Endothelial cell of hepatic sinusoid (primary cell): ENCODE measurements around the gene PLCL2.
"Not testable (repeated sequence)": the region's sequence is repeated elsewhere in the genome, so short reads cannot be mapped to it uniquely, and the experiment has no call there.

Source experiments
- in situ Hi-C: cut with HindIII; loops from 2 replicates; pipeline ENCODE4 v1.10.0; 2017; ENCODE audit warnings: low sequenced_read_pairs

Gene PLCL2

DNA sequence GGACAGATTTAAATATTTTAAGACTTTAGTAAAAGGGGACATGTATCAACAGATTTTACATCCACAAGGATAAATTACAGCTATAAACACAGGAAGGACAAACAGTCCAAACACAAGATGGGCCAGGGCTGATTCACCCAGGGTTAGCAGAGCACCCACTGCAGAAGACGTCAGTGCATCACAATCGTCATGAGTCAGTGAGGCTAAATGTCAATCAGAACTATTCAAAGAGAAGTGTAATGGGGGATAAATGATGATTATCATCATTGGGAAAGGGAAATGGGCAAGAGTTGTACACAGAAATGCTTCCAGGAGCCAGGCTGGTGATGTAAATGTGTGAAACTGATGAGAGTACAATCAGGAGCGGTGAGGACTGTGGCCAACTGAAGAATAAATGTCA, 226.8 kb downstream of the PLCL2 start:
- in situ Hi-C loops = no loop called here

DNA sequence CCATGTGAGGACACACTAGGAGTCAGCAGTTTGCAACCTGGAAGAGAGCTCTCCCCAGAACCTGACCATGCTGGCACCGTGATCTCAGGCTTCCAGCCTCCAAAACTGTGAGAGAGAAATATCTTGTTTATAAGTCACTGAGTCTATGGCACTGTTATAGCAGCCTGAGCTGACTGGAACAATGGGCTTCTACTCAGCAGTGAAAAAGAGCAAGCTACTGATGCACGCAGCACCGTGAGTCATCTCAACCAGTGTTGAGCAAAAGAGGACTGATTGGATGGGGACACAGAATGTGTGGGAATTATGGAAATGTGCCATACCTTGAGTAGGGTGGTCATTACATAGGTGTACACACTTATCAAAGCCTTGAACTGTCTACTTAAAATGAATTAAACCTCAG, 230.4 kb downstream of the PLCL2 start:
- in situ Hi-C loops = no loop called here

DNA sequence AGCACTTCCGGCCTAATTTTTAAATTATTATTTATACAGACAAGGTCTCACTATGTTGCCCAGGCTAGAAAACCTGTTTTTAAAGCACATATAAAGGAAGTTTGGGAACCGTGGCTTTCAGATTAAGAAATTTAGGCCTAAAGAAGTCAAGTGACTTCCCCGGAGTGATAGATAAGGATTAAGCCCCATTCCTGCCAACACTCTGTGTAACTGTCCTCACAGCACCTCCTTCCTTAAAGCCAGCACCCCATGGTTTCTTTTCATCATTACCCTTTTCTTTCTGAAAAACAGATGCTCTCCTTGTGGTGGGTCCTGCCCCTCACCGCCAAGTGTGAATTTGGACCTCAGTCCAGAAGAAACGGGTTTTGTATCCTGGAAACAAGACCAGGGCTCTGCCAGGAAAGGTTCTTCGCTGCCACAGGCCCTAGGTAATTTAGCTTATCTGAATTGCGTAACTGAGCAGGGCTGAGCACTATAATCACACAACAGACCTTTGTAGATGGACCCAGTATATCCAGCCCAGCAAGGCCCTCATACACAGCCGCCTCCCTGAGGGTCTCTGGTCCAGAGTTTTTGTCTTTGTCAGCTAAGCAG, 231.3 kb downstream of the PLCL2 start:
- in situ Hi-C loops = no loop called here

DNA sequence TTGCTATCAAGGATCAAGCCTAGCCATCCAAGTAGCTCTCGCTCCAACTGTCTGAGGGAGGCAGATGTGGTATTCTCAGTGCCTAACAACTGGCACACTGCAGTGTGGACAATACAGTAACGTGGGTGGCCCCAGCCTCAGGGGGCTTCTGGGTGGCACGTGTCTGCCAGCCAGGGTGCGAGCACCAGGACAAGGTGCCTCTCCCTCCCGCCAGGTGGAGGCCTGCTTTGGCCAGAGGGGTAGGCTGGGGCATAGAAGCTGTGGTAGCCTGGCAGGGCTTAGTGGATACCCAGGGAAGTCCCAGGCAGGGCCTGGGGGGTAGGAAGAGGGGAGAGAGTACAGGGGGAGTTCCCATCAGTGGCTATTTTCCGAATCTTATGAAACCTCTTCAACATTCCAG, 234.0 kb downstream of the PLCL2 start:
- in situ Hi-C loops = no loop called here

DNA sequence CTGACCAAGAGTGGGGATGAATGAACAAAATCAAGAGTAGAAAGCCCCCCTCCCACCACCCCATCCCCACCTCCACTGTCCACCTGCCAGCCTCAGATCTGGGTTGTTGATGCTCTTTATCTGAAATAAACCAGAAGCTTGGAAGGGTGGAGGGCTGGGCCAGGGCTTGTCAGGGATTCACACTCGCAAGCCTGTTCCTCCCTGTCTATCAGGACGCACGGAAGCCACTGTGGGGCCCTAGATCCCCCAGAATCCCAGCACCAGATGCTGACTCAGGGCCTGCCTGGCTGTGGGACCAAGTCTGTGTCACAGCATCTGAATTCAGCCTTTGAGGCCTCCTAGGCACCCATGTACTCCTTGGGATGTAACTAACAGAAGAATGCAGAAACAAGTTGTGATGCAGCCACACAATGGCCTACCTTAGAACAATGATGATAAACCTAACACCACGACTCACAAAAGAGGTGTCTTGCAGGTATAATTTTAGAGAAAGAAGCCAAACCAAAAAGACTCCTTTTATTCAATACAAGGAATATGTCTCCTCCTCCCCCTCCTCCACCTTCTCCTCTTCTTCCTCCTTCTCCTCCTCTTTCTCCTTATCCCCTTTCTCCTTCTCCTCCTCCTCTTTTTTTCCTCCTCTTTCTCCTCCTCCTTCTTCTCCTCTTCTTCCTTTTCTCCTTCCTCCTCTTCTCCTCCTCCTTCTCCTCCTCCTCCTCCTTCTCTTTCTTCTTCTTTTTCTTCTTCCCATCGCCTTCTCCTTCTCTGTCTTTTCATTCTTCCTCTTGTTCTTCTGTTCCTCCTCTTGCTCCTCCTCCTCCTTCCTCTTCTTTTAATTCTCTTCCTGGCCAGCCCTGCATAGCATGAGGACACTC, 234.7 kb downstream of the PLCL2 start:
- in situ Hi-C loops = no loop called here

DNA sequence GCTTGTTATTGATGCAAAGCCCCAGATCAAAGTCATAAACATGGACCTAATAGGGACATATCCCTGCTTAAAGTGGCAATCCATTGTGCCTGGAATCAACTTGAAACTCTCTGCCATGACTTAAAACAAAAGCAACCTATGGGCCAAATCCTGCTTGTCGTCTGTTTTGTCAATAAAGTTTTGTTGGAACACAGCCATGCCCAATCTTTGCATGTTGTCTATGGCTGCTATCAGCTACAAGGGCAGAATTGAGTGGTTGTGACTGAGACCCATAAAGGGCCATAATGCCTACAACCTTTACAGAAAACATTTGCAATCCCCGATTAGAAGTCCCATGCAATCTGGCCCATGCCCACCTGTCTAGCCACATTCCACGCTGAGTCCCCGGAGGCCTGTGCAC, 235.4 kb downstream of the PLCL2 start:
- in situ Hi-C loops = no loop called here

DNA sequence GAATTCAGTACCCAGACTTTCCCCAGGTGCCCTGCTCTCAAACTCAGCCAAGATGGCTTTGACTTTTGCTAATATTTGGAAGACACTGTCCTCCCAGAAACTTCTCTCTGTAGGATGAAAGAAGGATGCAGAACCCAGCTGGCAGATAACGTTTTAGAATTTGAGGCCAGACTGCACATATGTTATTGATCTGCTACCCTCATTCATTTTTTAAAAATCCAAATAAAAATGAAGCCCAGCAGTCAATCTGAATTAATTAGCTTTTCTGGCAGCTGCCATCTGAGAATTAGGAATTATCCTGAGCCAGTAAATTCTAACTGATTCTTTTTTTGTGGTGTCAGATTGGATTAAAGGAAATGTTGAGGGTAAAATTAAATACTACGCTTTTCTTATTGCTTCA, 236.6 kb downstream of the PLCL2 start:
- in situ Hi-C loops = no loop called here

DNA sequence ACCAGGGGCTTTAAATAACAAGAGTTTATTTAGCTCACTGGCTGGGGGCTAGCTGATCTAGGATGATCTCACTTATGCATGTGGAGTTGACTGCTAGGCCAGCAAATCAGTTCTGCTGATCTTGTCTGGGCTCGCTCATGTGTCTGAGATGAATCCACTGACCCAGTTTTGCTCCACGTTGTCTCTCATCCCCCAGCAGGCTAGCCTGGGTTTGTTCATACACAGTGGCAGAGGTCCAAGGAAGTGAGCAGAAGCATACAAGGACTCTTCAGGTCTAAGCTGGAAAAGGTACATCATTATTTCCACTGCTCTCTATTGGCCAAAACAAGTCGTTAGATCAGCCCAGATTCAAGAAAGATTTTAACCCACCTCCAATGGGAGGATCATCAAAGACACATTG, 238.0 kb downstream of the PLCL2 start:
- in situ Hi-C loops = no loop called here

DNA sequence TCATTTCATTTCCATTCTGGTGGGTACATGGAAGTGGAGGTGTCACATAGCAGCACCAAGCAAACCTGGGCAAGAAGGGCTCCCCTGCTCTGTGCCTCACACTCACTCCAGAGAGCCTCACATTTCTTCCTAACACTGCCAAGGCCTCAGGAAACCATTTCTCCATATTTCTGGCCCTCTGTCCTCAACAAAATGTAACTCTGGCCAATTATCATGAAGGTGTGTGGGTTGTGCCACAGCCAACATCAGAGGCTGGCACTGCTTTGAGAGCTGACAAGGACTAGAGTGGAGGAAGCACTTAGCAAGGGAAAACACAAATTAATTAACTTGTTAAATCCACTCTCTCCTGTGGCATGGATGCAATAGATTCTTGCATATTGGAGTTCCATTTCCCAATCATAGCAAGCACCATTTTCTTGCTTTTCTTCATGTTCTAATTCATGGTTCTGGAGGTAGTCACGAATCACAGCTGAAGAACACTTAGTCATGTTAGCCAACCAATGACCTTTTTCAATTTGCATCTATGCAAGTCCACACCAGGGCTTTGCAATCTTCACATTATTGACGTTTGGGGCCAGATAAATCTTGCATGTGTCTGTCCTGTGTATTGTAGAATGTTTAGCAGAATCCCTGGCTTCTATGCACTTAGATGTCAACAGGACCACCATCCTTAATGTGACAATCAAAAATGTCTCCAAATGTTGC, 241.1 kb downstream of the PLCL2 start:
- in situ Hi-C loops = no loop called here

DNA sequence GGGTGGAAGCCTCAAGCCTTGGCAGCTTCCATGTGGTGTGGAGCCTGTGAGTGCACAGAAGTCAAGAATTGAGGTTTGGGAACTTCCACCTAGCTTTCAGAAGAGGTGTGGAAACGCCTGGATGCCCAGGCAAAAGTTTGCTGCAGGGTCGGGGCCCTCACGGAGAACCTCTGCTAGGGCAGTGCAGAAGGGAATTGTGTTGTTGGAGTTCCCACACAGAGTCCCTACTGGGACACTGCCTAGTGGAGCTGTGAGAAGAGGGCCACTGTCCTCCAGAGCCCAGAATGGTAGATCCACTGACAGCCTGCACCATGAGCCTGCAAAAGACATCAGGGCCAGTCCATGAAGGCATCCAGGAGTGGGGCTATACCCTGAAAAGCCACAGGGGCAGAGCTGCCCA, 243.9 kb downstream of the PLCL2 start:
- in situ Hi-C loops = not testable (repeated sequence)

DNA sequence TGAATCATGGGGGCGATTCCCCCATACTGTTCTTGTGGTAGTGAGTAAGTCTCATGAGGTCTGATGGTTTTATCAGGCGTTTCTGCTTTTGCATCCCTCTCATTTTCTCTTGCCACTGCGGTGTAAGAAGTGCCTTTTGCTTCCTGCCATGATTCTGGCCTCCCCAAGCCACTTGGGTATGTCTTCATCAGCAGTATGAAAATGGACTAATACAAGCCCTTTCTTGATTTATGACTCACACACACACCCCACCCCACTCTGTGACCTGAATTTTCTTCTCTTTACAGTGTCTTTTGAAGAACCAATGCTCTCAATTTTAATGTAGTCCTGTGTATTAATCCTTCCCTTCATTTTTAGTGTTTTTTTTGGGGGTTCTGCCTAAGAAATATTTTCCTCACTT, 244.8 kb downstream of the PLCL2 start:
- in situ Hi-C loops = no loop called here

DNA sequence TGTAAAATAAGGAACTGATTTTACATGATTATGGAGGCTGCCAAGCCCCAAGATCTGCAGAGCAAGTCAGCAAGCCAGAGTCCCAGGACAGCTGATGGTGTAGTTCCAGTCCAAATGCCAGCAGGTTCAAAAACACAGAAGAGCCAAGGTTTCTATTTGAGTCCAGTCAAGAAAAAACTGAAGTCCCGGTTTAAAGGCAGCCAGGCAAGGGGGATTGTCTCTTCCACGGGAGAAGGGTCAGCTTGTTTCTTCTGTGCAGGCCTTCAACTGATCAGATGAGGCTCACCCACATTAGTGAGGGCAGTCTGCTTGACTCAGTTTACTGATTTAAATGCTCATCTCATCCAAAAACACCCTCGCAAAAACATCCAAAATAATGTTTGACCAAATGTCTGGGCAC, 246.2 kb downstream of the PLCL2 start:
- in situ Hi-C loops = no loop called here

DNA sequence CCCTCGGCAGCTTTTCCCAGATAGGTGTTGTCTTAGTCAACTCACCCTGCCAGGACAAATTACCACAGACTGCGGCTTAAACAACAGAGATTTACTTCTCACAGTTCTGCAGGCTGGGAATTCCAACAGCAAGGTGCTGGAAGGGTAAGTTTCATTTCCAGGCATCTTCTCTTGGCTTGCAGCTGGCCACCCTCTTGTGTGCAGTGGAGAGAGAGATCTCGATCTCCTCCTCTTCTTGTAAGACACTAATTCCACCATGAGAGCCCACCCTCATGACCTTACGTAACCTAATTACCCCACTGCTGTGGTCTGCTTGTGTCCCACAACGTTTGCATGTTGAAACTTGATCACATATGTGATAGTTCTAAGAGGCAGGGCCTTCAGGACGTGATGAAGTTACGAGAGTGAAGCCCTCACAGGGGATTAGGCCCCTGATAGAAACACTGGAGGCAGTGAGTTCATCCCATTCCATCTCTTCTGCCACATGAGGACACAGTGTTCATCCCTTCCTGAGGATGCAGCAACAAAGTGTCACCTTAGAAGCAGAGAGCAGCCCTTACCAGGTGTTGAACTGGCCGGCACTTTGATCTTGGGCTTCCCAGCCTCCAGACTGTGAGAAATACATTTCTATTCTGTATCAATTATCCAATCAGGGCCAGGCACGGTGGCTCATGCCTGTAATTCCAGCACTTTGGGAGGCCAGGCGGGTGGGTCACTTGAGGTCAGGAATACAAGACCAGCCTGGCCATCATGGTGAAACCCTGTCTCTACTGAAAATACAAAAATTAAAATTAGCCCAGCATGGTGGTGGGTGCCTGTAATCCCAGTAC, 247.7 kb downstream of the PLCL2 start:
- in situ Hi-C loops = no loop called here

DNA sequence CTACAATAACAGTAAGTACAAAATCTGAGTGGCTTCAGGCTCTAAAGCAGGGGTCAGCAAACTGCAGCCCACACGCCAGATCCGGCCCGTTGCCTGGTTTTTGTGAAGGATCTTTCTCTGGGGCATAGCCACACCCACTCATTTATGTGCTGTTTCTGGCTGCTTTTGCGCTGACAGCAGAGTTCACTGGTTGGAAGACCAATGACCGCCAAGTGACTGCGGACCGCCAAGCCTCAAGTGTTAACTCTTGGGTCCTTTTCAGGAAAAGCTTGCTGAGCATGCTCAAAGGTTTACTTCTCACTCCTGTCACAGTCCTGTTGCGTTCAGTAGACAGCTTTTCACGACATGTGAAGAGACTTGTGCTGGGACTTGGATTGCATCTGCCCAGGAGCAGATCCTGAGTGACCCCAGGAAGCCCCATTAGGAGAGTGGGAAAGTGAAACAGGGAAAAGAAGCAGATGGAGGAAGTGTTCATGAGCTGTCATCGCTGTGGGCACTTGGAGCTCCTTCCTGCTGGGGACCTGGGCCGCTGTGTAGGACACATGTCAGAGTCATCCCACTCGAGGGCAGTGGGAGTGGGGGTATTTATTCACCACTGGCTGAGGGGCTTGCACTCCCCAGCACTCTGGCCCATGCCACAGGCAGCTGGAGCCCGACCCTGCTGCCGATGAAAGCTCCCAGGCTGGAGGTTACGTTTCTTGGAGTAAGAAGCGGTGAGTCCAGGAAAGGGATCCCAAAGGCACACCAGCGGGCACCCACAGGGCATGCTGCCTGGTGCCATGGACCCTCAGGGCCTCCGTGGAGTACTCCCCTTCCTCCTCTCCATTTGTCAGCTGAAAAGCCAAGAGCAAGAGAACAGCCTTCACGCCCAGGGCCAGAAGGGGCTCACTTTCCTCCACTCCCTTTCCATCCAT, 249.1 kb downstream of the PLCL2 start:
- in situ Hi-C loops = no loop called here

DNA sequence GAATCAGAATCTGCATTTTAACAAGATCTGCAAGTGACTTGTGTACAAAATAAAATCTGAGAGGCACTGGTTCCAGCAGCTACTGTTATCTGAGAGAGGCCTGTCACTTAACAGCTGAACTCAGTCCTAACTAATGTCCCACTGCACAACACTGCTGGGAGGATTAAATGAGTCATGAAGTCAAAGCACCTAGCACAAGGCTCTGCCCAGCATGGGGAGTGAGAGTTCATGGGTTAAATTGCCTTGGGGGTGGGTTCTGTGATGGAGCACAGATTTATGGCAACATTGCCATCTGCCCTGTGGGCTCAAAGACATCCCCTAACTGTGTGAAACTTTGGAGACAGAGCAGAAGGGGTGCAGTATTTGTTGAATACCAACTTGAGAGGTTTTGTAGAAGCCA, 250.9 kb downstream of the PLCL2 start:
- in situ Hi-C loops = no loop called here

DNA sequence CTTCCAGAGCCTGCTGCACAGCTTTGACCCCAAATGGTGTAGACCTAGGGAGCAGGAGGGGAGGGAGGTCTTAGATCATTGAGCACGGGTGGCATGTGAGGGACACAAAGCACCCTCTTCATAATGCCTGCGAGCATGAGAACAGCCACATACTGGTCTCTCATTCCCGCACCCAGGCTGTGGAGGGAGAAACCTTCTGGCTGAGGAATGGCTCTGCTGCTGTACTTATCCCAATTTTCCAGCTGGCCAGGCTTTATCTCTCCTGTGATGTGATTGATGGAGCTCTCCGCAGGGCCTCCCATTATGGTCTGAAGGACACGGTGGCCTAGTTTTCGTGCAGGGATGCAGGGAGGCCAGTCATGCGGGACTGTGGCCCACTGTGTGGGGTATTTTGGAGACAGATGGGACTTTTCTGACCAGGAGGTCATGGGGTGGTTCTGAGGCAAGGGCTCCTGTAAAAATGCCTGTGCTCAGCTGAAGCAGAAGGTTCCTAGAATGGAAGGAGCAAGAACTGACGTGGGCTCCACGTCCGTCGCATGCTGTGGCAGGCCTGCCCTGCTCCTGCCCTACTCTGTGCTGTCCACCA, 251.5 kb downstream of the PLCL2 start:
- in situ Hi-C loops = no loop called here

DNA sequence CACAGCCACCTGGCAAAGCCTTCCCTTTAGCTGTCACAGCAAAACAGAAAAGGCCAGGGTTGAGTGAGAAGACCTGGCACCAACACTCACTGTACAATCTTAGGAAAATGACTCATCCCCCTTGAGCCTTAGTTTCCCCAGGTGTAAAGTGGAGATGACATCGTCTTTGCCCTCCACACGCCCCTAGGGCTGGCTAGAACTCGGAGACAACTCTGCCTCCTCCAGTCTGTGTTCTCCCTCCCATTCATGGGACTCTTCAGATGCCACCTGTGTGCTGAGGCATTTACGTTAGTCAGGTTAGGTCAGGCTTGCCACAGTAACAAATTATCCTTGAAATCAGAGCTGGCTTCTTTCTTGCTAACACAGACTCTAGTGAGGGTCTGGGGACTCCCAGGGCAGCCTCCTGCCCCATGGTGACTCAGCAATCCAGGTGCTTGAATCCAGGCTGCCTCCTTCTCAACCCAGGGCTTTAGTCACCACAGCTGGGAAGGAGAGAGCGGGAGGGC, 252.6 kb downstream of the PLCL2 start:
- in situ Hi-C loops = no loop called here

DNA sequence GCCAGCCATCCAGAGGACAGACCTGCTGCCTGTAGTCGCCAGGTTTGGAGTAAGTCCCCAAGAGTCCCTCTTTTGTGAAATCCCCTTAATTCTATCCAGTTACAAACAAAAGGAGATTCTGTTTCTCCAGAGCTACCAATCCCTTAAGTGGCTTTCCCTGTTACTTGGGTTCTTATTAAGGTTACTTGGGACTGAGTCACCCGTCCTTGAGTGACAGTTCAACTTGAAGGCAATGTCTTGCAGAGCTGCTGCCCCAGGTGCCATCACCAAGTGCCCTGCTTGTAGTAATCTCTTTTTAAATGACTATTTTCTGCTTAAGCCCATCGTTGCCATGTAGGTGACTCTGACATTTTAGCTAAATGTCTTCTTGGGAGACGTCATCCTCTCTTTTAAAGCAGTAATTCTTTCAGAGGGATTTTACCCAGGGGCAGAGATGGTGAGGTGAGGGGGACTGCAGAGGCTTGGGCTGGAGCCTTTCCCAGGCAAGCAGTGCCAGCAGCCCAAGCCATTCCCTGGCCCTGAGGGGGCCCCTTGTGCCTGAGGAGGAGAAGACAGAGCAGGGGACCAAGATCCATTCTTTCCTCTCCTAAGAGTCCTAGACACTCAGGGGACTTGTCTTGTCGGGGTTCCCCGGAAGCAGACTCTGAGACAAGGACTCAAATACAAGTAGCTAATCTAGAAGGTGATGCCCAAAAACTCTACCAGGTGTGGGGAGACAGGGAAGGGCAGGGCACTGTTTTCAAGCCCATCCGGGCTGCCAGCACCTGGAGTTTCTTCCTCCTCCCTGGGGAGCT, 253.7 kb downstream of the PLCL2 start:
- in situ Hi-C loops = no loop called here
